GM23338 (cell line): Measurements from ENCODE around the gene PLCL1. TPM values are rescaled to one million over a fixed set of nuclear protein-coding genes. Genes with fewer than 3 reads are reported as not detected.

Experiments used
- ATAC-seq: fragments of 200-7000 bp; cut with Tn5 transposase; 3 replicates; pipeline ENCODE4 v1.9.1; 2020
- DNase-seq: peaks from one replicate; pipeline ENCODE4 v3.0.0-alpha.2; 2015; ENCODE audit warnings: low spot score
- H2AFZ ChIP-seq: fragments of 200-600 bp; sonication (generic); 2 replicates; pipeline ENCODE4 v1.8.0; 2016; ENCODE audit warnings: antibody characterized with exemption, mild to moderate bottlenecking, moderate library complexity
- H3F3A ChIP-seq: fragments of 200-600 bp; sonication (generic); replicated peaks from 2 replicates; pipeline ENCODE4 v1.8.0; 2017; ENCODE audit warnings: antibody characterized with exemption, mixed run types, low read depth
- H3K27ac ChIP-seq: fragments of 200-600 bp; sonication (generic); 2 replicates; pipeline ENCODE4 v1.6.1; 2016; ENCODE audit warnings: low read depth
- H3K27me3 ChIP-seq: fragments of 200-600 bp; sonication (generic); 2 replicates; pipeline ENCODE4 v1.8.0; 2016; ENCODE audit warnings: mild to moderate bottlenecking, mixed run types, moderate library complexity; ENCODE audit not compliant: insufficient read depth
- H3K36me3 ChIP-seq: fragments of 200-600 bp; sonication (generic); 2 replicates; pipeline ENCODE4 v1.8.0; 2016; ENCODE audit warnings: mild to moderate bottlenecking; ENCODE audit not compliant: insufficient read depth
- H3K4me1 ChIP-seq: fragments of 200-600 bp; sonication (generic); 2 replicates; pipeline ENCODE4 v1.8.0; 2016; ENCODE audit warnings: mild to moderate bottlenecking, moderate library complexity; ENCODE audit not compliant: insufficient read depth
- H3K4me2 ChIP-seq: fragments of 200-600 bp; sonication (generic); 2 replicates; pipeline ENCODE4 v1.7.1; 2017; ENCODE audit warnings: mixed run types
- H3K4me3 ChIP-seq: fragments of 200-600 bp; sonication (generic); 2 replicates; pipeline ENCODE4 v1.6.1; 2016; ENCODE audit warnings: mixed run types
- H3K79me2 ChIP-seq: fragments of 200-600 bp; sonication (generic); replicated peaks from 2 replicates; pipeline ENCODE4 v1.8.0; 2017; ENCODE audit warnings: mild to moderate bottlenecking; ENCODE audit not compliant: insufficient read depth
- H3K9me2 ChIP-seq: fragments of 200-600 bp; sonication (generic); 2 replicates; pipeline ENCODE4 v1.8.0; 2017; ENCODE audit not compliant: insufficient read depth
- H4K20me1 ChIP-seq: fragments of 200-600 bp; sonication (generic); replicated peaks from 2 replicates; pipeline ENCODE4 v1.8.0; 2017; ENCODE audit warnings: mild to moderate bottlenecking; ENCODE audit not compliant: insufficient read depth
- H3K27ac Mint-ChIP-seq: 2 replicates; pipeline ENCODE4 v1.8.0; 2020; ENCODE audit warnings: inconsistent platforms, mild to moderate bottlenecking, moderate library complexity, mixed read lengths
- H3K27me3 Mint-ChIP-seq: 3 replicates; pipeline ENCODE4 v1.8.0; 2022; ENCODE audit warnings: low read depth, mild to moderate bottlenecking, moderate library complexity, mixed read lengths, inconsistent platforms; ENCODE audit not compliant: insufficient read depth, poor library complexity
- H3K36me3 Mint-ChIP-seq: 3 replicates; pipeline ENCODE4 v1.8.0; 2021; ENCODE audit warnings: low read depth, mild to moderate bottlenecking, inconsistent platforms, moderate library complexity, mixed read lengths
- H3K4me1 Mint-ChIP-seq: 3 replicates; pipeline ENCODE4 v1.8.0; 2020; ENCODE audit warnings: mild to moderate bottlenecking, inconsistent platforms, mixed read lengths
- H3K4me3 Mint-ChIP-seq: 3 replicates; pipeline ENCODE4 v1.8.0; 2021; ENCODE audit warnings: moderate library complexity, mild to moderate bottlenecking, inconsistent platforms, mixed read lengths
- H3K9me3 Mint-ChIP-seq: 3 replicates; pipeline ENCODE4 v1.8.0; 2020; ENCODE audit warnings: moderate library complexity, mild to moderate bottlenecking, inconsistent platforms, mixed read lengths
- CREB1 ChIP-seq: fragments of 250-450 bp; sonication (Bioruptor Pico); IDR thresholded peaks from 2 replicates; pipeline ENCODE4 v1.5.0; 2020; ENCODE audit warnings: low read depth, mild to moderate bottlenecking, moderate library complexity
- ETS1 ChIP-seq: IDR thresholded peaks from 2 replicates; pipeline ENCODE4 v1.6.1; 2016; ENCODE audit warnings: antibody characterized with exemption
- EZH2 ChIP-seq: fragments of 200-600 bp; sonication (generic); IDR thresholded peaks from one replicate; pipeline ENCODE4 v1.8.0; 2017; ENCODE audit warnings: antibody characterized with exemption, mild to moderate bottlenecking, low read depth; ENCODE audit not compliant: unreplicated experiment
- EZH2phosphoT487 ChIP-seq: fragments of 200-600 bp; sonication (generic); IDR thresholded peaks from one replicate; pipeline ENCODE4 v1.8.1; 2018; ENCODE audit warnings: antibody characterized with exemption; ENCODE audit not compliant: unreplicated experiment
- JUNB ChIP-seq: IDR thresholded peaks from one replicate; pipeline ENCODE4 v1.6.1; 2016; ENCODE audit warnings: antibody characterized with exemption; ENCODE audit not compliant: unreplicated experiment
- NANOG ChIP-seq: IDR thresholded peaks from 2 replicates; pipeline ENCODE4 v1.6.1; 2016; ENCODE audit warnings: antibody characterized with exemption, borderline replicate concordance
- POLR2AphosphoS5 ChIP-seq: IDR thresholded peaks from 2 replicates; pipeline ENCODE4 v1.6.1; 2016; ENCODE audit warnings: antibody characterized with exemption, low read depth
- REST ChIP-seq: IDR thresholded peaks from one replicate; pipeline ENCODE4 v1.6.1; 2018; ENCODE audit warnings: antibody characterized with exemption; ENCODE audit not compliant: unreplicated experiment
- STAT1 ChIP-seq: IDR thresholded peaks from one replicate; pipeline ENCODE4 v1.6.1; 2016; ENCODE audit warnings: antibody characterized with exemption; ENCODE audit not compliant: unreplicated experiment
- ZNF331 ChIP-seq: fragments of 250-450 bp; sonication (Bioruptor Pico); IDR thresholded peaks from 2 replicates; pipeline ENCODE4 v1.5.0; 2020; ENCODE audit warnings: low read depth, mild to moderate bottlenecking, moderate library complexity
- polyA plus RNA-seq: library from polyadenylated mRNA; unstranded; fragments of >200 nt; fragmentation: Nextera tagmentation; extraction: Ambion mirVana; gene quantifications from 2 replicates; pipeline ENCODE4 v1.2.1, GENCODE V29; 2016
- total RNA-seq: library from RNA; depleted of rRNA; stranded (reverse); fragments of >200 nt; shearing (Covaris generic); gene quantifications from 2 replicates; pipeline ENCODE4 v1.2.3, GENCODE V29; 2014

Gene PLCL1
- total and polyA plus RNA-seq, 2 experiments from 2014 or later = not detected

GRCh38 chr2:197853549-197853948 is 49.2 kb downstream of the PLCL1 start:
- no peak overlapping the region for H3K4me3 ChIP-seq
- peaks cover 8% of the 10 kb centered on the region for H3K4me1 ChIP-seq
- H3K4me1 Mint-ChIP-seq = peaks cover 10% of the 10 kb centered on the region; the same call in 2 of the 3 replicates
- H3K9me3 Mint-ChIP-seq = no peaks in the 10 kb centered on the region
- ATAC-seq (no peak), DNase-seq (no peak)
- H3K4me2 ChIP-seq = no peak overlapping the region
- no peaks in the 10 kb centered on the region for H3K36me3 ChIP-seq
- H3K27me3 ChIP-seq = no peaks in the 10 kb centered on the region
- no peaks in the 10 kb centered on the region for H3F3A ChIP-seq
- no peak for TF ChIP-seq REST
- no peak for TF ChIP-seq POLR2AphosphoS5
- TF ChIP-seq EZH2phosphoT487 = no peak
- no peak for TF ChIP-seq NANOG
- no peak for TF ChIP-seq CREB1
- no peak for TF ChIP-seq STAT1
- peaks cover 3% of the 10 kb centered on the region for H3K27me3 Mint-ChIP-seq
- H4K20me1 ChIP-seq = no peaks in the 10 kb centered on the region
- H3K36me3 Mint-ChIP-seq = no peaks in the 10 kb centered on the region
- H3K4me3 Mint-ChIP-seq = no peak overlapping the region
- H2AFZ ChIP-seq = no peak overlapping the region
- H3K27ac ChIP-seq = no peak overlapping the region
- H3K9me2 ChIP-seq = peaks cover 3% of the 10 kb centered on the region; the same call in 1 of the 2 replicates
- no peaks in the 10 kb centered on the region for H3K79me2 ChIP-seq
- no peak overlapping the region; the same call in 1 of the 2 replicates for H3K27ac Mint-ChIP-seq

GRCh38 chr2:197857476-197858107 is 53.2 kb downstream of the PLCL1 start:
- peak overlapping the region; percentile 40; the same call in 1 of the 2 replicates for H2AFZ ChIP-seq
- no peak for ATAC-seq
- H3K4me3 Mint-ChIP-seq = no peak overlapping the region
- TF ChIP-seq JUNB (no peak), ZNF331 (CRISPR knock-in tag) (no peak), EZH2phosphoT487 (no peak), REST (no peak), ETS1 (no peak), EZH2 (no peak)

More at GRCh38 chr2:197857476-197858107, 53.2 kb downstream of the PLCL1 start:
- no peaks in the 10 kb centered on the region for H3K27me3 ChIP-seq
- no peaks in the 10 kb centered on the region for H3K36me3 ChIP-seq
- Mint-ChIP-seq H3K27me3 (peaks cover 3% of the 10 kb centered on the region), H3K27ac (no peak overlapping the region; the same call in 1 of the 2 replicates), H3K9me3 (no peaks in the 10 kb centered on the region), H3K4me1 (peaks cover 10% of the 10 kb centered on the region; the same call in 2 of the 3 replicates), H3K36me3 (peaks cover 3% of the 10 kb centered on the region; the same call in 2 of the 3 replicates)
- no peak overlapping the region for H3K27ac ChIP-seq
- no peak overlapping the region for H3K4me2 ChIP-seq
- H3K79me2 ChIP-seq = no peaks in the 10 kb centered on the region
- H3F3A ChIP-seq = no peaks in the 10 kb centered on the region
- peaks cover 8% of the 10 kb centered on the region for H3K4me1 ChIP-seq
- H3K9me2 ChIP-seq = peaks cover 3% of the 10 kb centered on the region; the same call in 1 of the 2 replicates
- no peak overlapping the region for H3K4me3 ChIP-seq
- no peaks in the 10 kb centered on the region for H4K20me1 ChIP-seq
- DNase-seq = peak; percentile 14
